MM.1S (cell line): ENCODE data around the gene RPL27A.

Source experiments
- DNase-seq: peaks from one replicate; pipeline ENCODE4 v3.0.0-alpha.2; 2015
- H2AFZ ChIP-seq: fragments of 300-600 bp; sonication (generic); 2 replicates; pipeline ENCODE4 v1.6.0; 2016; ENCODE audit warnings: antibody characterized with exemption, low read length
- H3F3A ChIP-seq: fragments of 300-600 bp; sonication (generic); 2 replicates; pipeline ENCODE4 v1.6.1; 2016; ENCODE audit warnings: mild to moderate bottlenecking, antibody characterized with exemption, low read length, moderate library complexity, mixed read lengths; ENCODE audit not compliant: insufficient read depth
- H3K27ac ChIP-seq: fragments of 300-600 bp; sonication (generic); 2 replicates; pipeline ENCODE4 v1.5.1; 2016; ENCODE audit warnings: mild to moderate bottlenecking, low read length
- H3K27me3 ChIP-seq: fragments of 300-600 bp; sonication (generic); replicated peaks from 2 replicates; pipeline ENCODE4 v1.6.0; 2016; ENCODE audit warnings: low read length; ENCODE audit not compliant: insufficient read depth
- H3K36me3 ChIP-seq: fragments of 300-600 bp; sonication (generic); replicated peaks from 2 replicates; pipeline ENCODE4 v1.6.1; 2016; ENCODE audit warnings: mild to moderate bottlenecking, low read length, mixed read lengths; ENCODE audit not compliant: insufficient read depth
- H3K4me1 ChIP-seq: fragments of 300-600 bp; sonication (generic); 2 replicates; pipeline ENCODE4 v1.6.1; 2016; ENCODE audit warnings: low read length, mixed read lengths
- H3K4me2 ChIP-seq: fragments of 300-600 bp; sonication (generic); 2 replicates; pipeline ENCODE4 v1.6.0; 2016; ENCODE audit warnings: low read depth, low read length
- H3K4me3 ChIP-seq: fragments of 300-600 bp; sonication (generic); 2 replicates; pipeline ENCODE4 v1.5.1; 2016; ENCODE audit warnings: low read length, mixed read lengths
- H3K79me2 ChIP-seq: fragments of 300-600 bp; sonication (generic); 2 replicates; pipeline ENCODE4 v1.6.1; 2016; ENCODE audit warnings: mixed run types, low read length, mixed read lengths
- H3K9ac ChIP-seq: fragments of 300-600 bp; sonication (generic); 2 replicates; pipeline ENCODE4 v1.6.1; 2016; ENCODE audit warnings: low read length, mixed read lengths
- H3K9me2 ChIP-seq: fragments of 300-600 bp; sonication (generic); replicated peaks from 2 replicates; pipeline ENCODE4 v1.6.1; 2016; ENCODE audit warnings: mild to moderate bottlenecking, low read length, mixed read lengths; ENCODE audit not compliant: insufficient read depth
- H3K9me3 ChIP-seq: fragments of 300-600 bp; sonication (generic); replicated peaks from 2 replicates; pipeline ENCODE4 v1.6.1; 2016; ENCODE audit warnings: mild to moderate bottlenecking, low read length, mixed read lengths; ENCODE audit not compliant: insufficient read depth
- H4K20me1 ChIP-seq: fragments of 300-600 bp; sonication (generic); 2 replicates; pipeline ENCODE4 v1.6.1; 2016; ENCODE audit warnings: mild to moderate bottlenecking, low read length, moderate library complexity, mixed read lengths; ENCODE audit not compliant: insufficient read depth
- CTCF ChIP-seq: fragments of 300-600 bp; sonication (generic); IDR thresholded peaks from 2 replicates; pipeline ENCODE4 v1.5.1; 2016; ENCODE audit warnings: antibody characterized with exemption, low read length, mixed read lengths
- EZH2 ChIP-seq: fragments of 300-600 bp; sonication (generic); optimal IDR thresholded peaks from 2 replicates; pipeline ENCODE3; 2017; ENCODE audit warnings: low read depth, mild to moderate bottlenecking, antibody characterized with exemption, low read length, mixed read lengths
- EZH2phosphoT487 ChIP-seq: fragments of 300-600 bp; sonication (generic); IDR thresholded peaks from 2 replicates; pipeline ENCODE4 v1.6.1; 2018; ENCODE audit warnings: antibody characterized with exemption, low read length

The RPL27A gene

GRCh38 chr11:8683115-8683807 lies 669 bp downstream of the RPL27A start:
- peak overlapping the region; percentile 90 for H3K4me2 ChIP-seq
- 0 out of 2 replicates have a peak overlapping the region, but pooled peaks have one; percentile 16 for H2AFZ ChIP-seq
- peak overlapping the region; percentile 99 for H3K9ac ChIP-seq
- H3K27ac ChIP-seq, result peak overlapping the region; percentile 92
- no peak for TF ChIP-seq CTCF
- TF ChIP-seq EZH2phosphoT487, result no peak
- no peak for TF ChIP-seq EZH2
- no peaks in the 10 kb centered on the region for H3K9me3 ChIP-seq
- H3K9me2 ChIP-seq, result no peaks in the 10 kb centered on the region
- peaks cover 57% of the 10 kb centered on the region for H3F3A ChIP-seq
- peaks cover 14% of the 10 kb centered on the region; the same call in 1 of the 2 replicates for H3K36me3 ChIP-seq
- H3K4me3 ChIP-seq, result peak overlapping the region; percentile 99
- H3K27me3 ChIP-seq, result no peaks in the 10 kb centered on the region
- H3K4me1 ChIP-seq, result peaks cover 36% of the 10 kb centered on the region
- peaks cover 50% of the 10 kb centered on the region for H3K79me2 ChIP-seq
- 0 out of 2 replicates have a peak, but pooled peaks cover 7% of the 10 kb centered on the region for H4K20me1 ChIP-seq
- peak; percentile 34 for DNase-seq

DNA sequence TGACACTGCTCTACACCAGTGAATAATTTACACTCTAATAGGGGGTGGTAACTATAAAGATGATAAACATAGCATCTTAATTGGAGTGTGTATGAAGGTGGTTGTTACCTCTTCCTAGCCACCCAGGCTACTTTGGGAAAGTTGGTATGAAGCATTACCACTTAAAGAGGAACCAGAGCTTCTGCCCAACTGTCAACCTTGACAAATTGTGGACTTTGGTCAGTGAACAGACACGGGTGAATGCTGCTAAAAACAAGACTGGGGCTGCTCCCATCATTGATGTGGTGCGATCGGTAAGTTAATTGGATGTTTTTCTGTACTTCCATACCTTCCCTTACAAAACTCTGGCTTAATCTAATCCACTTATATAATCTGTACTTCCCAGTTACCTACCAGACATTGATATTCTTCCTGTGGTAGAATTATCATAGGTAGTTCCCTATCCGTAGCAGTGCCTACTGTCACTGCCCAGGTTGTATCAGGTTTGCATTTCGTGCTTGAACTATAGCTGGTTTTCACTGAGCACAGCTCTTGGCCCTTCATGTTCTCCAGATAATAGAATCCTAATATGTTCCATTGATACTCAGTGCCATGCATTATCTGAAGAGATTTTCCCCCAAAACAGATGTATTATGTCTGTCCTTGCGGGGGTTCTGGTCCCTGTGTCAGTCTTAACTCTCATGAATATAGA lies 2.2 kb downstream of the RPL27A start:
- H3K36me3 ChIP-seq, result peaks cover 14% of the 10 kb centered on the region; the same call in 1 of the 2 replicates
- 0 out of 2 replicates have a peak, but pooled peaks cover 7% of the 10 kb centered on the region for H4K20me1 ChIP-seq
- DNase-seq, result no peak
- peak overlapping the region; percentile 99; the same call in 1 of the 2 replicates for H3K9ac ChIP-seq
- H3K79me2 ChIP-seq, result peaks cover 53% of the 10 kb centered on the region
- peak overlapping the region; percentile 90 for H3K4me2 ChIP-seq
- TF ChIP-seq EZH2phosphoT487, result no peak
- TF ChIP-seq EZH2, result no peak
- TF ChIP-seq CTCF, result no peak
- H3K4me1 ChIP-seq, result peaks cover 39% of the 10 kb centered on the region
- peak overlapping the region; percentile 99 for H3K4me3 ChIP-seq
- peak overlapping the region; percentile 92; the same call in 1 of the 2 replicates for H3K27ac ChIP-seq
- H3K9me2 ChIP-seq, result no peaks in the 10 kb centered on the region
- H3K9me3 ChIP-seq, result no peaks in the 10 kb centered on the region
- no peaks in the 10 kb centered on the region for H3K27me3 ChIP-seq
- peaks cover 70% of the 10 kb centered on the region for H3F3A ChIP-seq
- no peak overlapping the region for H2AFZ ChIP-seq

DNA sequence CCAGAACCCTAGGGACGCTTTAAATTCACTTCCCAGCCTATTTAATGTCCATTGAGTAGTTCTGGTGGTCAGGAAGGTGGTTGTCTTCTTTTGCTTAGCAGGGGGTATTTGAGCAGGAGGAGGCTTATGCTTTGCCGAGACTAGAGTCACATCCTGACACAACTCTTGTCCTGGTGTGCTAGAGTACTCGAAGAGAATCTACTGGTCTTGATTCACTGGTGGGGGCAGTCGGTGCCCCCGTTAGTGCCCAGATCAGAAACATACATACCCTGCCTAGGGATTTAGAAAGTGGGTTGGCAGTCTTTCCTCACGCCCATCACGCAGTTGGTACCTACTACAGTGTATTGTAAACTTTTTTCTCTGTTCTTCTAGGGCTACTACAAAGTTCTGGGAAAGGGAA lies 2.7 kb downstream of the RPL27A start:
- Histone ChIP-seq H3K79me2 (peaks cover 58% of the 10 kb centered on the region), H3K4me3 (peak overlapping the region; percentile 99; the same call in 1 of the 2 replicates), H3K27me3 (no peaks in the 10 kb centered on the region), H3K9me3 (no peaks in the 10 kb centered on the region), H3K36me3 (peaks cover 14% of the 10 kb centered on the region; the same call in 1 of the 2 replicates), H3K4me1 (peaks cover 40% of the 10 kb centered on the region), H2AFZ (no peak overlapping the region), H3K27ac (peak overlapping the region; percentile 92; the same call in 1 of the 2 replicates), H3F3A (peaks cover 74% of the 10 kb centered on the region), H3K9ac (no peak overlapping the region; the same call in 1 of the 2 replicates), H3K4me2 (peak overlapping the region; percentile 90), H4K20me1 (0 out of 2 replicates have a peak, but pooled peaks cover 7% of the 10 kb centered on the region), H3K9me2 (no peaks in the 10 kb centered on the region)
- TF ChIP-seq CTCF, result no peak
- TF ChIP-seq EZH2, result no peak
- no peak for TF ChIP-seq EZH2phosphoT487
- DNase-seq, result no peak
